ENCODE results near the gene EEFSEC.

DNA sequence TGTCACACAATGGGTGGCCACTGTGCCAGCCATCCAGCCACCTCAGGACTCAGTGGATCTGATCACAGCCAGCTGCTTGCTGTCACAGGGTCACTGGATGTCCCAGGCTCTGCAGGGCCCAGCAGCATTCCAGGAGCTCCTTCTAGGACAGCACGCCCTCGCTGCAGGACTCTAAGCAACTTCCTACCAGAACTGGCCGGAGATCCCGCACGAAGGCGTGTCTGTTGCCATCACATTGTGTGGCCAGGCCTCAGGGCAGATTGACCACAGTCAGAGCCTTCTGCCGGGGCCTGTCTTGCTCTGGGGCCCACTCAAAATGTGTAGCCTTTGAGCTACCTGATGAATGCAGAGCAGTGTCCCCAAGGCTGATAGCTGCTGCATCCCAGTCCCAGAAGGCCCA is 288.8 kb downstream of the EEFSEC start:
- TF ChIP-seq, protein P1, sequence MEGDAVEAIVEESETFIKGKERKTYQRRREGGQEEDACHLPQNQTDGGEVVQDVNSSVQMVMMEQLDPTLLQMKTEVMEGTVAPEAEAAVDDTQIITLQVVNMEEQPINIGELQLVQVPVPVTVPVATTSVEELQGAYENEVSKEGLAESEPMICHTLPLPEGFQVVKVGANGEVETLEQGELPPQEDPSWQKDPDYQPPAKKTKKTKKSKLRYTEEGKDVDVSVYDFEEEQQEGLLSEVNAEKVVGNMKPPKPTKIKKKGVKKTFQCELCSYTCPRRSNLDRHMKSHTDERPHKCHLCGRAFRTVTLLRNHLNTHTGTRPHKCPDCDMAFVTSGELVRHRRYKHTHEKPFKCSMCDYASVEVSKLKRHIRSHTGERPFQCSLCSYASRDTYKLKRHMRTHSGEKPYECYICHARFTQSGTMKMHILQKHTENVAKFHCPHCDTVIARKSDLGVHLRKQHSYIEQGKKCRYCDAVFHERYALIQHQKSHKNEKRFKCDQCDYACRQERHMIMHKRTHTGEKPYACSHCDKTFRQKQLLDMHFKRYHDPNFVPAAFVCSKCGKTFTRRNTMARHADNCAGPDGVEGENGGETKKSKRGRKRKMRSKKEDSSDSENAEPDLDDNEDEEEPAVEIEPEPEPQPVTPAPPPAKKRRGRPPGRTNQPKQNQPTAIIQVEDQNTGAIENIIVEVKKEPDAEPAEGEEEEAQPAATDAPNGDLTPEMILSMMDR (IDR thresholded peaks at IDR 0.05) = no peak
- no peak for TF ChIP-seq POLR2A (IDR thresholded peaks at IDR 0.05)

All from adrenal gland (tissue), 5 donors.